B cell (primary cell): ENCODE data around the gene SIGMAR1.
A peak's percentile ranks its signal among the peaks of the same experiment; 100 is the strongest.

Experiments
- CTCF ChIP-seq: fragments of 200-600 bp; IDR thresholded peaks from one replicate; pipeline ENCODE4 v1.8.0; 2022; ENCODE audit warnings: antibody characterized with exemption, mild to moderate bottlenecking
- EZH2 ChIP-seq: IDR thresholded peaks from 2 replicates; pipeline ENCODE4 v1.6.1; 2012; ENCODE audit warnings: borderline replicate concordance, low read depth, mild to moderate bottlenecking, moderate library complexity, low read length; ENCODE audit not compliant: insufficient read depth, poor library complexity, severe bottlenecking

- TF ChIP-seq CTCF (peak; percentile 86), EZH2 (no peak)
Observed at GRCh38 chr9:34612788-34613390, 24.7 kb downstream of the SIGMAR1 start.
